Loucy (cell line): ENCODE results near the gene HOXB8.

ENCODE experiments used
- EZH2phosphoT487 ChIP-seq: fragments of 200-600 bp; IDR thresholded peaks from 2 replicates; pipeline ENCODE4 v1.6.1; 2018; ENCODE audit warnings: antibody characterized with exemption, mild to moderate bottlenecking, moderate library complexity, borderline replicate concordance
- TF ChIP-seq, protein P1 (sequence below): fragments of 200-600 bp; sonication (generic); conservative IDR thresholded peaks from 2 replicates; pipeline ENCODE4 v1.5.1; 2014; ENCODE audit warnings: mild to moderate bottlenecking, antibody characterized with exemption, low read length

DNA sequence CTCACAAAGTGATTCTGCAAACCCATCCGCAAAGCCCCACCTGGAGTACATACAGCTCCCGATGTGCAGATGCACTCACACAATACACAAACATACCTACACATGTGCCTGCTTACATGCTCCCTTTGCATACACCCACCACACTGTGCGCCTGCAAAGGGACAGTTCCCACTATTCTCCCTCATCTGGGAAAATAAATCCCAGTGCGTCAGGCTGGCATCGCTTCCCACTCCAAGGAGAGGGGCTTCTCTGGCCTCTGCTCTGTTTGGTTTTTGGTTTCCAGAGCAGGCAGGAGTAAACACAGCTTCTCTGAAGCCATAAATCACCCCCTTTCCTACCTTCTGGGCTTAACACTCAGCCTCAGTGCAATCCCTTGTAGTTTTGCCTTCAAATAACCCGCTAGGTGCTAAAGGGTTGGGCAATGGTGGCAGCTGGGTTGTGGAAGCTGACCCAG is 51.7 kb downstream of the HOXB8 start:
- TF ChIP-seq, protein P1, sequence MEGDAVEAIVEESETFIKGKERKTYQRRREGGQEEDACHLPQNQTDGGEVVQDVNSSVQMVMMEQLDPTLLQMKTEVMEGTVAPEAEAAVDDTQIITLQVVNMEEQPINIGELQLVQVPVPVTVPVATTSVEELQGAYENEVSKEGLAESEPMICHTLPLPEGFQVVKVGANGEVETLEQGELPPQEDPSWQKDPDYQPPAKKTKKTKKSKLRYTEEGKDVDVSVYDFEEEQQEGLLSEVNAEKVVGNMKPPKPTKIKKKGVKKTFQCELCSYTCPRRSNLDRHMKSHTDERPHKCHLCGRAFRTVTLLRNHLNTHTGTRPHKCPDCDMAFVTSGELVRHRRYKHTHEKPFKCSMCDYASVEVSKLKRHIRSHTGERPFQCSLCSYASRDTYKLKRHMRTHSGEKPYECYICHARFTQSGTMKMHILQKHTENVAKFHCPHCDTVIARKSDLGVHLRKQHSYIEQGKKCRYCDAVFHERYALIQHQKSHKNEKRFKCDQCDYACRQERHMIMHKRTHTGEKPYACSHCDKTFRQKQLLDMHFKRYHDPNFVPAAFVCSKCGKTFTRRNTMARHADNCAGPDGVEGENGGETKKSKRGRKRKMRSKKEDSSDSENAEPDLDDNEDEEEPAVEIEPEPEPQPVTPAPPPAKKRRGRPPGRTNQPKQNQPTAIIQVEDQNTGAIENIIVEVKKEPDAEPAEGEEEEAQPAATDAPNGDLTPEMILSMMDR: no peak
- no peak for TF ChIP-seq EZH2phosphoT487
